HG03039 (cell line): ENCODE results near the gene FOXK1.
"Not testable (repeated sequence)": the region's sequence is repeated elsewhere in the genome, so short reads cannot be mapped to it uniquely, and the experiment has no call there.

Source experiments
- ATAC-seq: cut with Tn5 transposase; IDR thresholded peaks from one replicate; pipeline ENCODE4 v1.9.1; 2021; ENCODE audit warnings: mild to moderate bottlenecking, moderate library complexity; ENCODE audit not compliant: unreplicated experiment

The FOXK1 gene

DNA sequence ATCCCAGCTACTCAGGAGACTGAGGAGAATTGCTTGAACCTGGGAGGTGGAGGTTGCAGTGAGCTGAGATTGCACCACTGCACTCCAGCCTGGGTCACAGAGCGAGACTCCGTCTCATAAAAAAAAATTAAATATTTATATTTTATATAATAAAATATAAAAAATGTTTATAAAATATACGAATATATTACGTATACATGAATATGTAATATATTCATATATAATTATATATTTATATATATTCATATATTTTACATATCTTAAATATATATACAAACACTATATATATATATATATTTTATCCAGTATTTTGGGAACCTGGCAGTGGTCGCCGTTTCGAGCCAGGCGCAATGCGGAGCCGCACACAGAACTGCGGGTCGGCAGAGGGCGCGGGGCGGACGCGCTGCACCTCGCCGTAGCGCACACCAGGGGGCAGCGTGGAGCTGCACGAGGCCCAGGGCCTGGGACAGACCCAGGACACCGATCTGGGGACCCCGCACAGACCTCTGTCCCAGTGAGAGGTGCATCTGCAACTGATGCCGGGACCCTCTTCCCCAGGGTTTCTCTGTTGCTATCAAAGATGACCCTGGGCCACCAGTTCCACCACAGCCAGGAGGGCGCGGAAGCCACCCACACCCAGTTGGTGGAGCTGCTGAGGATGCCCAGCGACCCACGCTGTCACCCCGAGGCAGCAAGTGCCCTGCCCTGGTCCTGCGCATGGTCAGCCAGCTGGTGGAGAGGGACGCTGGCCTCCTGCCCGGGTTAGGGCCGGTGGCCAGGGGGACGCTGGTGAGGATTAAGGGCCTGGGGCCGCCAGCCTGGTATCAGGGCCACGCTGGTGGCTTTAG is 116.0 kb downstream of the FOXK1 start:
- ATAC-seq = peak; percentile 61

DNA sequence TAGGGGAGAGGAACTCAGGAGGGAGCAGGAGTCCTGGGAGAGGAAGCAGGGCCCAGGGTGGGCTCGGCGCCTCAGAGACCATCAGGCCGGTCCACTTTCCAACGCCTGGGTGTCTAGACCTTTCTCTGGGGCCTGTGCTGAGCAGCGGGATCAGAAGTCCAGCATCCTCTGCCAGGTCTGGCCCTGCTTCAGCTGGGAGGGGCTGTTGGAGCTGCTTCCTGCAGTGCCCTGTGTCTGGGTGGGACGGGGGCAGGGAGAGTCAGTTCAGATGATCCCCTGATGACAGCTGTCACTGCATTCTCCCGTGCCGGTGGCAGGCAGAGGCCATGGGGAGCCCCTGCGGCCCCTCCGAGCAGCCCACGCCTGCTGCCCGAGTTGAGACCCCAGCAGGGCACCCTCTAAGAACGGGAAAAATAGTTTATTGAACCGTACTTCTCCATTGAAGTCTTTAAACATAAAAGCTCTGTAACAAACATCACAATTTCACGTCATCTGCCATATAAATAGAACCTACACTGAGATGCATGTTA is 116.7 kb downstream of the FOXK1 start:
- ATAC-seq = no peak

DNA sequence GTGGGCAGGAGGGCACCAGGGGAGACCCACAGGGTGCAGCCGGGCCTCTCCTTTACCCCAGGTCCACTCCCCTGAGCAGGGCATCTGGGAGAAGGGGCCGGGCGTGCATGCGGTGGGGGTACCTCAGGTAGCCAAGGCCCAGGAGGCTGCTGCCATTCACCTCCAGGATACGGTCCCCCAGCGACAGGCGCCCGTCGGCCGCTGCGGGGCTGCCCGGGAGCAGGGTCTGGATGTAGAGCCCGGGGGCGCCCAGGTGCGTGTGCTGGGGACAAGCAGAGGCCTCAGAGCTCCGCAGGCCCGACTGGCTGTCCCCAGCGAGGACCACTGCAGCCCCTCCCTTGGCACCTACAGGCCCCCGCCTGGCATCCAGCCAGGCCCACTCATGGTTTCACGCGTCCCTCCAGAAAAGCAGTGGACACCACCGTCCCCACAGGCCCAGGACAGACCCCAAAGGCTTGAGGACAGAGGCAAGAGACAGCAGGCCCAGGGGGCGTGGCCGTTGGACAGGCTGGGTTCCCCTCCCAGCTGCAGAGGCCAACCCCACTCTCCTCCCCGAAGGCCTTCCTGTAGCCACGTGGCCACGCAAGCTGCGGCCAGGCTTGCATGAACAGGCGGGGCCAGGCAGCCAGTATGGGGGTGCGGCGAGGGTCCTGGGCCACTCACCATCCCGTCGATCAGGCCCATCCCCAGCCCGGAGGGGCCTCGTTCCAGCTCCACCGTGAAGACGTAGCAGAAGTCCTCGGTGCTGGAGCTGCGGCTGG is 117.6 kb downstream of the FOXK1 start:
- no peak for ATAC-seq

DNA sequence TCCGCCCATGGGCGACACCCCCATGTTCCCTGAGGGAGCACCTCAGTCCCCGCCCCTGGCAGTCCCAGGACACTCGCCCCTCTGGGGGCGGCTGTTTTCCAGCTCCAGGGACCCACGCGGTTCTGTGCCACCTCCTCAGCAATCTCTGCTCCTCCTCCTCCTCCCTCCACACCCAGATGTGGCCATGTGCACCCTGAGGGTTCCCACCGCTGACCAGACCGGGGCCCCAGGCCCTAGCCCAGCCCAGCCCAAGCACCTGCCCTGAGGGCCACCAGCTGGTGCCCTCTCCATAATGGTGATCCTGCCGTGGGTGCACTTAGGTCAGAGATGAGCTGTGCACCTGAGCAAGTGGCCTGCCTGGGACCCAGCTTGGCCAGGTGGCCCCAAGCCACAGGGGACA is 118.4 kb downstream of the FOXK1 start:
- no peak for ATAC-seq

DNA sequence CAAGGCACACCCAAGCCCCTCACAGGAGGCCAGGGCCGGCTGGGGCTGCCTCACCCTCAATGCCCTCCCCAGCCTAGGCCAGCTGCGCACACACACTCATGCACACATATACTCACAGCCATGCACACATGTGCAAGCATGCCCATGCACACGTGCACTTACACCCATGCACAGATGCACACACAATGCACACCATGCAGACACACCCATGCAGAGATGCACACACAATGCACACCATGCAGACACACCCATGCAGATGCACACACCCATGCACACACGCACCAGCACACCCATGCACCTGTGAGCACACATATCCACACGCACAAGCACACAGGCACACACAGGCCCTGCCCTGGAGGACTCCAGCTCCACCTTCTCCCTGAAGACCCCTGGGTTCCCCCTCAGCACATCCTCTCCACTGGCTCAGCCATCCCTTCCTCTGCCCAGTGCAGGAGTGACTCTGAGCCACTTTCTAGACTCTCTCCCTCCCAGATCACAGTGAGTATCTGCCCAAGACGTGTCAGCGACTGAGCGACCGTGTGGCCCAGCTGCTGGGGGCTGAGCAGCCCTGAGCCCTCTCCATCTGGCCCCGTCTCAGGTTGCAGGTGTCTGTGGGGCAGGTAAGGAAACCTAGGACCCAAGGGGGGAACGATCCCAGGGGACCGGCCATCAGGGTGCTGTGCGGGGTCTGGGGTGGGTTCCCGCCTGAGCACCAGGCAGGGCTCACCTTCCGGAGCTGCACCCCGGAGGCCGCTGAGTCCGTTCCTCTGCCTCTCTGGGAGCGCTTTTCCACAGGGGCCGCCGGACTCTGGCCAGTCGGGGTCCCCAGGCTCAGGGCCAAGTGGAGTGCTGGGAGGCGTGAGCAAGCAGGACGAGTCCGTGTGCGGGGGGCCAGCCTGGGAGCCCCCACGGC is 119.1 kb downstream of the FOXK1 start:
- no peak for ATAC-seq

DNA sequence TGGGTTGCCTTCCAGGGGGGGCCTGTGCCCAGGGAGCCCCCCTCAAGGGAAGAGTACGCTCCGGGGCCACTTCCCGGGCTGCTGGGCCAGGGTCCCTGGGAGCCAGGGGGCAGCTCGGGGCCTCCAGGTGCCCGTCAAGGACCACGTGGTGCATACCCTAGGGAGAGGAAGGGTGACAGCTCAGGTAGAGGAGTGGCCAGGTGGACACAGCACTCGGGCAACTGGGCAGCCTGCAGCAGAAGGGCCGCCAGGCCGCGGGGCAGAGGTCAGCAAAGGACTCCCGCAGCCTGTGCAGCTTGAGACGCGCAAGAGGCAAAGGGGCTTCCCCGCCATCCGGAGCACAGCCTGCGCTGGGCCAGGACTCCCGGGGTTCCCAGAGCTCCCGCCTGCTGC is 119.7 kb downstream of the FOXK1 start:
- ATAC-seq = no peak

DNA sequence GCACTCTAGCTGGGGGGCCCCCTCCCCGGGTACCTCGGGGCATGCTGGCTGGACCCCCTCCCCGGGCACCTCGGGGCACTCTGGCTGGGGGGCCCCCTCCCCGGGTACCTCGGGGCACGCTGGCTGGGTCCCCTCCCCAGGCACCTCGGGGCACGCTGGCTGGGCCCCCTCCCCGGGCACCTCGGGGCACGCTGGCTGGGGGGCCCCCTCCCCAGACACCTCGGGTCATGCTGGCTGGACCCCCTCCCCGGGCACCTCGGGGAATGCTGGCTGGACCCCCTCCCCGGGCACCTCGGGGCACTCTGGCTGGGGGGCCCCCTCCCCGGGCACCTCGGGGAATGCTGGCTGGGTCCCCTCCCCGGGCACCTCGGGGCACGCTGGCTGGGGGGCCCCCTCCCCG is 120.5 kb downstream of the FOXK1 start:
- ATAC-seq = not testable (repeated sequence)

DNA sequence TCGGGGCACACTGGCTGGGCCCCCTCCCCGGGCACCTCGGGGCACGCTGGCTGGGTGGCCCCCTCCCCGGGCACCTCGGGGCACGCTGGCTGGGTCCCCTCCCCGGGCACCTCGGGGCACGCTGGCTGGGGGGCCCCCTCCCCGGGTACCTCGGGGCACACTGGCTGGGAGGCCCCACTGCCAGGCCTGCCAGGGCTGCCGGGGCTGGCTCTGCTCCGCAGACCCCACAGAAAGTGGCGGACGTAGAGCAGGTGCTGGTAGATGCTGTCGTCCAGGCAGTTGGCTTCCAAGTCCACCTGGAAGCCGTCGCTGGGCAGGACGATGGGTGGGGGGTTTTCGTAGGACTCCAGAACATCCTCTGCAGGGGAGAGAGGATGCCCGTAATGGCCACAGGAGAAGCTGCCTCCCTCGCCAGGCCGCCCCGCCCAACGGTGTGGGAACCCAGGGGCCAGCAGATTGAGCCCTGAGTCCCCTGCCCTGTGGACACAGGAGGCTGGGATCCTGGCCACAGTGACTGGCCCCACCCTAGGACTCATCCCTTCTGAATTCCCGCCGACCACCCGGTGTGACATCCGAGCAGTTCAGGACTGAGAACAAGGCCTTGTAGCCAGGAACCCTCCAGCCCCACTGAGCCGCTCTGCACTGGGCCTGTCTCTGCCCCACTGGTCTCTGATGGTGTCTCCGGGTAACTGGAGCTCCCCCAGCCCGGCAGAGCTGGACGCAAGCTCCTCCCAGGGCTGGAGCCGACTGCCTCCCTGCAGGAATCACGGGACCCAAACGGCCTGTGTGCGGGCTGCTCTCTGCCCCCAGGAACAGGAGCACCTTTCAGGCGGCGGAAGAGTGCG is 121.5 kb downstream of the FOXK1 start:
- ATAC-seq = no peak

DNA sequence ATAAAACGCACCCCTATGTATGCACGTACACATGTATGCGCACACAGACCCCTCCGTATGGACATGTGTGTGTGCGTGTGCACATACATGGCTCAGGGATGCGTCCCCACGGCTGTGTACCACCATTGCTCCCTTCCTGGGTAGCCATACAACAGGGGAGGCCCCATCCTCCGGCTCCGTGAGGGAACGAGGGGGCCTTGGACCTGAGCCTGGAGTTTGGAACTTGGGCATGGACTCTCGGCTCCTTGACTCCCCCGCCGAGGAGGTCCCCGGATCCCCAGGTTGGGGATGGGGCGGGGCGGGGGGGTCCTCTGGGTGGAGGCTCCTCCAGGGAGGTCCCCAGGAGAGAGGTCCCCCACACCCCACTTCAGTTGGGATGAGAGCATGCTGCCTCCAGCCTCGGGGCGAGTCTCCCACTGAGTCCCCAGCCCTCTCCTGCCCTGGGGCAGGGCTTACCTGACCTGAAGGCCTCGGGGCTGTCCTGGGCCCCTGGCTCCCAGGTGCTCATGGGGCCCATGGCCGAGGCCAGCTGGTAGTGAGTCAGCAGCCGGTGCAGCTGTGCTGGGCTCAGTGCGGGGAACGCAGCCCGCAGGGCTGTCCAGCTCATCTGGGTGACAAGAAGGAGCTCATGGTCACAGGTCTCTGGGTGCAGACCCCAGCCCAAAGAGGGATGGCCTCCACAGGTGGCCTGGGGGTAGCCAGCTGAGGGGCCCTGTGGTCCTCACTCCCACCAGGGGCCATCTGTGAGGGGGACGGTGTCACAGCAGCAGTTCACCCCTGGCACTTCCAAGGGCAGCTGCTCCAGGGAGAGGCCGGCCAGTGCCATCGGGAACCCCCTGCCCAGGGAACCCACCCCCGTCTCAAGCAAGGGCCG is 123.3 kb downstream of the FOXK1 start:
- ATAC-seq = no peak

DNA sequence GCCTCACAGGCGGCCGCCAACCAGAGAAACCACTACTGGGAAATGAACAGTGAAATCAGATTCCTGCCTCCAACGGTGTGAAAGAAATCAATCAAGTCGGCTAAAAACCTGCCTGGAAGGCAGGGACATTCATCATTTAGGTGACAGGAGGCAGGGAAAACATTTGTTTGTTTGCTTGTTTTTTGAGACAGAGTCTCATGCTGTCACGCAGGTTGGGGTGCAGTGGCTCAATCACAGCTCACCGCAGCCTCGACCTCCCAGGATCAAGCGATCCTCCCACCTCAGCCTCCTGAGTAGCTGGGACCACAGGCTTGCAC is 123.8 kb downstream of the FOXK1 start:
- no peak for ATAC-seq

DNA sequence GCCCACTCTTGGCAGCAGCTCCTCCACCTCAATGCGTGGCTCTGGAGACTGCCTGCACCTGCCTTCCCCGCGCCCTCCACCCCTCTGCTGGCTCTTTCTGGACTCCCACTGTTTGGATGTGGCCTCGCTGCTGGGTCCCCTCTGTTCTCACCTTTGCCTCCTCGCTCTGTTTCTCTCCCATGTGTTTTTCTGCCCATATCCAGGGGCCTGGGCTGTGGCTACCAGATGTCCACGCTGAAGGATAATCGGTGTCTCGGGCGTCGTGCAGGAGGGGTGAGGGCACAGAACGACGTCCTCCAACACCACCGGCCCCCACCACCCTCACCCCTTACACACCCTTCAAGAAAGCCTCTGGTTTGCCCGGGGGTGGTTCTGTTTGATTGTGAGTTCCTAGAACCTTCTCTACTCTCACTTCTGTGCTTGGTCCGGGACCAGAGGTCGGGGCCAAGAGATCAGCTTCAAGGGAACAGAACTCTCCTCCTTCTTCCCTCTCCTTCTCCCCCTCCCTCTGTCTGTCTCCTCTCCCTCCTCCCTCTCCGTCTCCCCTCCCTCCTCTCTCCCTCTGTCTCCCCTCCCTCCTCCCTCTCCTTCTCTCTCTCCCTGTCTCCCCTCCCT is 125.0 kb downstream of the FOXK1 start:
- no peak for ATAC-seq

DNA sequence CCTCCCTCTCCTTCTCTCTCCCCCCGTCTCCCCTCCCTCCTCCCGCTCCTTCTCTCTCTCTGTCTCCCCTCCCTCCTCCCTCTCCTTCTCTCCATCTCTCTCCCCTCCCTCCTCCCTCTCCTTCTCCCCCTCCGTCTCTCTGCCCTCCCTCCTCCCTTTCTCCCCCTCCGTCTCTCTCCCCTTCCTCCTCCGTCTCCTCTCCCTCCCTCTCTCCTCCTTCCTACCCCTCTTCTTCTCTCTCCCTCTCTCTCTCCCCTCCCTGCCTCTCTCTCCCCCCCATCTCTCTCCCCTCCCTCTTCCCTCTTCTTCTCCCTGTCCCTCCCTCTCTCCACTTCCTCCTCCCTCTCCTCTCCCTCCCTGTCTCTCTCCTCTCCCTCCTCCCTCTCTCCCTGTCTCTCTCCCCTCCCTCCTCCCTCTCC is 125.5 kb downstream of the FOXK1 start:
- ATAC-seq = no peak

DNA sequence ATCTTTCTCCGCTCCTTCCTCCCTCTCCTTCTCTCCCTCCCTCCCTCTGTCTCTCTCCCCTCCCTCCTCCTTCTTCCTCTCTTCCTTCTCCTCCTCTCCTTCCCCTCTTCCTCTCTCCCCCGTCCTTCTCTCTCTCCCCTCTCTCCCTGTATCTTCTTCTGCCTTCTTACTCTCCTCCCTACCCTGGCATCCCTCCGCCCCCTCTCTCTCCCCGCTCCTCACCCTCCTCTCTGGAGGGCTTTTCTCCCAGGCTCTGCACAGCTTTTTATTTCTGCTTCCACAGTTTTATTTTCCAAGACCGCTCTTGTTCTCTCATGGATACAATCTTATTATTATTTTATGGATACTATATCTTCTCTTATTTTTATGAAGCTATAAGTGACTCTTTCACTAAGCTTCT is 125.9 kb downstream of the FOXK1 start:
- ATAC-seq = no peak

DNA sequence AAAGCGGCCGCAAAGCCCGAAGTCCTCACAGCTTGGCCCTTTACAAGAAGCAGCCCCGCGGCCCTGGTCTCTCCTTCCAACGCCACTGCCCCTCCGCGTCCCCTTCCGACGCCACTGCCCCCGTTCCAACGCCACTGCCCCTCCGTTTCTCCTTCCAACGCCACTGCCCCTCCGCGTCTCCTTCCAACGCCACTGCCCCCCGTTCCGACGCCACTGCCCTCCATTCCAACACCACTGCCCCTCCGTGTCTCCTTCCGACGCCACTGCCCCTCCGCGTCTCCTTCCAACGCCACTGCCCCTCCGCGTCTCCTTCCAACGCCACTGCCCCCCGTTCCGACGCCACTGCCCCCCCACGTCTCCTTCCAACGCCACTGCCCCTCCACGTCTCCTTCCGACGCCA is 126.5 kb downstream of the FOXK1 start:
- no peak for ATAC-seq

DNA sequence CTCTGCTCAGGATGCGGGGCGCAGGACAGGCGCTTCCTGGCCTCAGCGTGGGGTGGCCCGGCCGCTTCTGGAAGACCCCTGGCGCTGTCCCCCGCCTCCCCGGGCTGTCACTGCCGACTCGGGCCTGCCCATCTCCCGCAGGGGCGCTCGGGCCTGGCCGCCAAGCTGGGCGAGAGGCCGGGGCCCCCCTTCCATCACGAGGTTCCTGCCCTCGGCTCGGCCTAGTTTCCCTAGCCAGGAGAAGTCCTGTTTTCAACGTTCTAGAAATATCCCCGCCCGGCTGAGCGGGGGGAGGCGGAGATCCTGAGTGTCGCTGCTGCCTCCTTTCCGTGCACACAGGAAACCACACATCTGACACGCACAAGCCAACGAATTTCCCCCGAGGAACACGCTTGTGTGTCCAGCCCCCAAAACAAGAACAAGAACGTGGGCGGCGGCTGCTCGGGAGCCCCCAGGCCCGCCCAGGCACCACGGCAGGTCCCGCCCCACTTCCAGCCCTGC is 127.0 kb downstream of the FOXK1 start:
- no peak for ATAC-seq

DNA sequence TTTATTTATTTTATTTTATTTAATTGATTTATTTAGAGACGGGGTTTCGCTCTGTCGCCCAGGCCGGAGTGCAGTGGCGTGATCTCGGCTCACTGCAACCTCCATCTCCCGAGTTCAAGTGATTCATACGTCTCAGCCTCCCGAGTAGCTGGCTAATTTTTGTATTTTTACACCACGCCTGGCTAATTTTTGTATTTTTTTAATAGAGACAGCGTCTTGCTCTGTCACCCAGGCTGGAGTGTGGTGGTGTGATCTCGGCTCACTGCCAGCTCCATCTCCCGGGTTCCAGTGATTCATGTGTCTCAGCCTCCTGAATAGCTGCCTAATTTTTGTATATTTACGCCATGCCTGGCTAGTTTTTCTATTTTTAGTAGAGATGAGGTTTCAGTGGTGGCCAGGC is 127.6 kb downstream of the FOXK1 start:
- no peak for ATAC-seq

DNA sequence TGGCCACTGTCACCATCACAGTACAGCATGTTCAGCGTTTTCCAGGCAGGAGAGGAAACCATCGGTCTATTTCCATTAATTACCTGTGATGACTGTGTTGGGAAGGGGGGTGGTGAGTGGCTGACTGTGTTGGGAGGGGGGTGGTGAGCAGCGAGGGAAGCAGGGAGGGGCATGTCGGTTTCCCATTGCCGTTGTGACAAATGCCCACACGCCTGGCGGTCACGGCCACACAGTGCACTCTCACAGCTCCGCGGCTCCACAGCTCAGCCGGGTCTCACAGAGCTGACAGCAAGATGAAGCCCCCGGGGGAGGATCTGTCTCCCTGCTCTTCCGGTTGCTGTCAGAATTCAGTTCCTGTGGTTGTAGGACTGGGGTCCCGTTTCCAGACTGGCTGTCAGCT is 132.3 kb downstream of the FOXK1 start:
- no peak for ATAC-seq

DNA sequence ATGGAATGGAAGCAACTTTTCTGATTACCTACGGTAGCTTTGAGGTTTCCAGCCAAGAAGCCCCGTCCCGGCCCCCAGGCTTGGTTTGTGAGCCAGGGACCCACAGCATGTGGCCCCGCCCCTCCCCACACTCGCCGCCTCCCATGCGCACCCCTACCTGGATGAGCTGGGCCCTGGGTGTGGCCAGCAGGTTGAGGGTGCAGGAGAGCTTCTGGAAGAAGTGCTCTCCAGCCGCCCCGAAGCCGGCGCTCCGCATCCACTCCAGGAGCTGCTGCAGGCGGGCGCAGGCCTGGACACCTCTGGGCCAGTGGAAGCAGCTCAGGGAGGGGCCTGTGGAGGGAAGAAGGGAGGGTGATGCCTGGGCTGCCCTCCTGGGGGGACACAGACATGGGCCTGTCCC is 133.0 kb downstream of the FOXK1 start:
- ATAC-seq = no peak
